GM18526 (cell line): Measurements from ENCODE around the gene CDKN2AIP.

Experiments used
- POLR2A ChIP-seq: IDR thresholded peaks from 3 replicates; pipeline ENCODE4 v1.6.1; 2011; ENCODE audit not compliant: insufficient read length; ENCODE audit errors: extremely low read depth

The CDKN2AIP gene

DNA sequence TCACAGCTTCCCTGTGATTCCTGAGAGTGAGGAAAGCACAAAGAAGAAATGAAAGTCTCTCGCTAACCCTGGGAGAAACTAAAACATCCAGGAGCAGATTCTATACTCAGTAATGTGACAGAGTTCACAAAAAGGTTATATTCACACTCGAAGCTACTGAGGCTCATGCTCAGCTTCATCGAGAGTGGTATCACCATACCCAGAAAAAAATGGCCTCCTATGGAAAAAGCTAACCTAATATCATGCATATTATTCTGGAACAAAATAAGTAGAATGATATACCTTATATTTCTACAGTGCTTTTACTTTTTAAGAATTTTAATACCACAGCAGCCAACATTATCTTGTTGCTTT lies 13.5 kb upstream of the CDKN2AIP start:
- TF ChIP-seq POLR2A: no peak

DNA sequence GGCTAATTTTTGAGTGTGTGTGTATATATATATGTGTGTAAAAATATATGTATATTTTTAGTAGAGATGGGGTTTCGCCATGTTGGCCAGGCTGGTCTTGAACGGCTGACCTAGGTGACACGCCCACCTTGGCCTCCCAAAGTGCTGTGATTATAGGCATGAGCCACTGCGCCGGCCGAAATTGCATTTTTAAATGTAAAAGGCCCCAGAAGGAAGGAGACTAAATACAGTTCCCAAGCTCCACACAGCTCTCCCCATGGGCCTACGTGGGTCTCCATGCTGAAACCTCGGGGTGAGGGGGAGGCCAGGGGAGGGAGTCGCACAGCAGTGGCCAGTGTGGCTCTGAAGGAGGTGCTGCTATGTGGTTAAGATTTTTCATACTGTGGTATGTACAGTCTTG lies 12.8 kb upstream of the CDKN2AIP start:
- no peak for TF ChIP-seq POLR2A

DNA sequence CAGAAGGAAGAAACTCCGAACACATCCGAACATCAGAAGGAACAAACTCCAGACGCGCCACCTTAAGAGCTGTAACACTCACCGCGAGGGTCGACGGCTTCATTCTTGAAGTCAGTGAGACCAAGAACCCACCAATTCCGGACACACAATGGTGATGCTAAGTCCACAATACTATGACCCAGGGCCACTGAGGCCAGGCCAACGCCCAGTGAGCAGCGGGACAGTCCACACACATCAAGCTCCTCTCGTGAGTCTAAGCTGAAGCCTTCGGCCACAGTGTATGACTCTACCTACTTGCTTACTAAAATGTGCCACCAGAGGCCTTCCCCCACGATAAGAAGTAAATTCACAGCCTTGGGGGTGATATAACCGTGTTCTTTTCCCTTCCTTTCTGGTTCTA lies 10.2 kb upstream of the CDKN2AIP start:
- no peak for TF ChIP-seq POLR2A

DNA sequence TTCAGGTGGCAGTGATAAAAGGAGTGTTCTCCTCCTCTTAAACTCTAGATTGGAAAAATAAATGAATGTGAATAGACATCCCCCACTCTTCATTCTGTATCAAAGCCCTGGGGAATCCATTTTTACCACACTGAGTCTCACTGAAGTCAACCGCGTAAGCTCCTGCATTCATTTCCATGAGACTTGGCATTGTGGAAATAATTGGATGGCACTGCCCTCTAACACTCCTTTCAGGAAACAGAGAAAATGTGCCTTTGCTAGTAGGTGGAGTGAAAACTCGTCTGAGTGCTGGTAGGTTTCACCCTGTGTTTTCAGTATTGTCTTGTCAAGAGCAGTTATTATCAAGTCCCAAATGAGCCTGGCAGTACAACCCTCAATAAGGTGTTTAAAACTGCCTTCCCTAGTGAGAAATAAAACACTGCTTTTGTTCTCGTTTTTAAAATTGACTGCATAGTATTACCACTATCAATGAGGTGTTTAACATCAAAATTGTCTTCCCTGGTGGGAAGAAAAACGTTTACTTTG lies 9.7 kb upstream of the CDKN2AIP start:
- no peak for TF ChIP-seq POLR2A

DNA sequence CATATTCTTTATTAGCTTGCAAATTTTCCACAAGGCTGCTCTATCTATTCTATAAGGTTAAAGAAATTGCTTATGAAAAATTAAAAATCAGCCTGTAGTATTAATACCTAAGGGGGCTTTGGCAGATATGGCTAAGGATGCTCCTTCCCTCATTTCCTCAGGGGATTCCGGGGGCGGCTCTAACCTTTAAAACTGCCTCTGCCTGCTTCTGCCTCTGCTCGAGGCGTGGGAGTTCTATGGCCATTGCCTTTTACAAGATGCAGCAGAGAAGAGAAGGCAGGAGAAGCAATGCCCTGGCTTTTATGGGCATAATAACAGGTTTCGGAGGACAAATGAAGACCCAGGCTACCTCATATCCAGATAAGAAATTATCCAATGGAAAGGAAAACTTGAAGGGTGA lies 8.6 kb upstream of the CDKN2AIP start:
- no peak for TF ChIP-seq POLR2A

DNA sequence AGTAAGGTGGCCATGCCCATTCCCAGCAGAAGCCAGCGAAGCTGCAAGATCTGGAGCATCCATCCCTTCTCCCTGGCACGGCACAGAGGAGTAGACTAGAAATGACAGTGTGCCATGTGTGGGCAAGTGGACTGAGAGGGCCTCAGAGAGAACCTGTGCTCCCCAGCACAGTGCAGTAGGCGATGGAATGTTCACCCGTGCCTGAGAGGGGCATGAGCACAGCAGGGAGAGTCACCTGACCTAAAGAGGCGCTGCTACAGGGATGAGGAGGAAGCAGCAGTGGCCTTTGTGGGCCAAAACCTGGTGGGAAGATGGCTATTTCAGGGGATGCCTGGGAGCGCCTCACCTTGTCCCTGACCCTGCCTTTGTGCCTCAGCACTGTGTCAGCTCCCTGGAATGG lies 8.0 kb upstream of the CDKN2AIP start:
- TF ChIP-seq POLR2A: no peak

DNA sequence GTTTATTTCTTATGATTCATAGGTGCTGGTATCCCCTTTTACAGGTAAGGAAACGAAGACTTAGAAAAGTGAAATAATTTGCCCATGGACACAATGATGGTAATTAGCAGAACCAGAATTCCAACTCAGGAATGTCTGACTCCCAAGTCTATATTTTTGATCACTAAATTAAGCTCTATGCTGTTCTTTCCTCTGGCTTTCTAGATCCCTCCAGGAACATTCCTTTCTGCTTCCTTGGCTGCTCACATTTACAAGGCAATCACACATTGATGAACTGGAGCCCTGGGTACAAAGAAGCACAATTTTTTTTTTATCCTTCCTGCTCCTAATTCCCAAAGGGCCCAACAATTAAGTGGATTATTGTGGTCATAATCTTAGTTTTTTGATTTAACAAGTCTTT lies 7.0 kb upstream of the CDKN2AIP start:
- no peak for TF ChIP-seq POLR2A

DNA sequence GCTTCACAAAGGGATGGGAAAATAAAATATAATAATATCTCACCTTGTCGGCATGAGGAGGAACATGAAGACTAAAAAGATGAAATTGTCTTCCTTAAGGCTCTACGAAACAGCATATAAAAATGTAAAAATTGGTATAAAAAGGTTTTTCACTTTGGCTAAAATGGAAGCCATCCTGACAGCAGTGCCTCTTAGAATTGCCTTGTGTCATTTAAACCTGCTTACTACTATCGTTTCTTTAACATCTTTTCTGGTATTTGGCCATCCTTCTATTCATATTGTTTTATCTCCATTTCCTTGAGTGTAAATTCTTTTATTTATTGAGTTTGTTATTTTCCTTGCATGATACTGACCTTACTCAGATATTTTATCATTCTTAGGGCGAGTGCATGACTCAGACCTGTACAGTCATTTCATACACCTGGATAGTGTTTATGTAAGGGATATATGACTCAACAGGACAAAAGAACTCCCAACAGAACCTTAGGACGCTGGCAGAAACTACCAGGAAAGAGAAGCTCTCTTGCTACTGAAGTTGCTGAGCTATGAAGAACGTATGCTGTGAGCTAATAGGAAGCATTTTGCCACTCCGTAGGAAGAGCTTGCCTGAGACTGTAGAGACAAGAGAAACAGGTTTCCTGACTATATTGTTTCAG lies 5.8 kb upstream of the CDKN2AIP start:
- TF ChIP-seq POLR2A: no peak

DNA sequence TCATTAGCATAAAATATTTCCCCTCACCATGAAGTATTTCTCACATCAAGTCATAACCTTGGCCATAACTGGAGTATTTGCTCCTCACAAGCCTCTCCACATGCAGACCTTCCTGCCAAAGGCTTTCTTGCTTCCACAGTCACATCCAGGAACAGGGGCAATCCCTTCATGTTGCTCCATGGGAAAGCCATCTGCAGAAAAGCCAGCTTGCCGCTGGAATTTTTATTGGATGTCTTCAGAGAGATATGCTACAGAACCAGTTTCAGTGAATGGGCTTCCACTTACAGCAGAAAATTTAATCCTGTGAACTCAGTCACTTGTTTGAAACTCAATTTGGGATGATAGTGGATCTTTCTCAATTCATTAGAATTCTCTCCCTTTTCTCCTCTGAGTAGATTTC lies 3.2 kb upstream of the CDKN2AIP start:
- no peak for TF ChIP-seq POLR2A

DNA sequence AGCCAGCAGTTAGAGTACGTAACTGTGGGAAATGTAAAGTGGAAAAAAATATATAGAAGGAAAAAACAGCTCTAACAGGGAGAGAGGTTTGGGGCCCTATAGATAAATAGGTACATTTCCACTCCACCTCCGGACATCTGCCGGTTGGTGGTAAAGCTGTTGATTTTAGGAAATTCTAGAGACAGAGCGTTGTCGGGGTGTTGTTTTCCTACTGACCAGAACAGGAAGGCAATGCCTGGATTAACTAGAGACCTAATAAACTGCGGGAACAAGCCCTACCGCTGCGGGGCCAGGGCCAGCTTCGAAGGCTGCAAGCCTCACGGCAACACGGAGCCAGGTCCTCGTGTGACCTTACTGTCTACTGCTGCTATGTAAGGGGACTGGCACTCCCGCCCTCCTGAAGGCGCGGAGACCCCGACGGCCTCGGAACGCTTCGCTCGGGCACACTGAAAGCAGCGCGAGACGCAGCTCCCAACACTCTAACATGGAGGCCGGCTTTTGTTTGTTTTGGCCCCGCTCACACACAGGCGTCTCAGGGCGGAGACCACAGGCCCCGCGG lies 702 bp upstream of the CDKN2AIP start:
- no peak for TF ChIP-seq POLR2A

DNA sequence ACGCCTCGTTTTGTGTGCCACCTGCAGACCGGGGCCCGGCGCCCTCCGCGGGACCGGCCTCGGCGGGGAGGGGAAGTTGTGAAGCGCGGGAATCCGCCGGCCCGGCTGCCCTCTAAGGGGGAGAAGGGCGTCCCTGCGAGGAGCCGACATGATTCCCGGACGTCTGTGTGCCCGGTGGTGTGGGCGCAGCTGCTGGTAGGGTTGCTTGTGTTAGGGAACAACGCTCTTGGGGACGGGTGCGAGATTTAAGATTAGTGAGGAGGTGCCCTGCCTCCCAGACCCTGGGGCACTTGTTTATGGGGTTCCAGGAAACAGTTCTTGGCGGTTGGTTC lies 627 bp downstream of the CDKN2AIP start:
- no peak for TF ChIP-seq POLR2A

DNA sequence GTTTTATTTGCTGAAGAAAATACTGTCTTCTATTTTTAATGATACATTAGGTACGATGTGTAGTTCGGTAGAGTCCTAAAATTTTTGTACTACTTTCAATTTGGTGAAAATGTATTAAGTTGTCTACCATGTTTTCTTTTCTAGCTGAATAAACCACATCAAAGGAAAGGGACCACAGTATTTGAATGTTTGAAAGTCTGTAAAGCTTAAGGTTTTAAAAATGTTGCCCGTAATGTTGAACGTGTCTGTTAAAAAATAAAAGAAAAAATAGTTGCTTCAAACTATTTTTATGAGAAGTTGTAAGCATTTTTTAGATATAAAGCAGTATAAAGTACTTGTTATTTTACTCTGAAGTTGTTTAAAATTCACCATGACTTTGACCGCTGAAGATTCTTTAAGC lies 3.2 kb downstream of the CDKN2AIP start:
- no peak for TF ChIP-seq POLR2A

DNA sequence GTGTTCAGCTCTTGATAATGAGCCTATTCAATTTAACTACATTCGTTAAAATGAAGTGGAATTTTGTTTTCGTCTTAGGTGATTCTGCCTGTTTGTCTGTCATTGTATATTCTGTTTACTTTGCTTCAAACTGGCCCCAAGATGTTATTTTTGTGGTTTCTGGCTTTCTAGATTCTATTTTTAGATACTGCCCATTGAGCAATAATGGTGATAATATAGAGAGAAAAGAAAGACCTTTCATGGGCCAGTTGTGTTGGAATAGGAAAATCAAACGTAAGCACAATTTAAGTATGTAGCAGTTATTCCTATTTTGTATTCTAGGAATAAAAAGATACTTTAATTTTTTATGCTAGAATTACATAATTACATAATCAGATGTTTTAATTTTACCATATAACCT lies 4.0 kb downstream of the CDKN2AIP start:
- no peak for TF ChIP-seq POLR2A

DNA sequence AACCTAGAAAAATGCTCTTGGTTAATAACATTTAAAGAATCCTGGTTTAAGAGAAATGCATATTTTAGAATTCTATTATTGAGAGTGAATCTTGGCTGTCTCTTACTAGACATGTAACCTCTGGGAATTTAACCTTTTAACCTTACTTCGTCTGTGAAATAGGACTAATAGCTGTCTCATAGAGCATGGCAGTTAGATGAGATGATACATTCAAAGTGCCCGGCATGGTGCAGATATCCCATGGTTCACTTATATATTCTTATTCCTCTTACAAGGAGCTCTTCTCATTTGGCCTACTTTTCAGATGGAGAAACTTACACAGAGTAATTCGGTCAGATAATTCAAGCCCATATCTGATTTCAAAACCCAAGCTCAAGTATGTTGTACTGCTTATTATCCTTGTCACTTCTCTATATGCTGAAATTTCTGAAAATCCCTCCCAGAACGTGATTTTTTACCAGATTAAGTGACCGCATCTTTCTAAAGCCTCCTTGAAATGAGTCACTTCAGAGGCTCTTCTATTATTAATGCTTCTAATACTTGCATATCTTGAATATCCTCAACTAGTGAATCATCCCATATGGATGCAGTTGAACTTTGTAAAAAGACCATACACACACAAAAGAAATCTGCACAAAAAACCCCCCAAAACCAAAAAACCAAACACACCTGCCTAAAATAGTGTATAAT lies 4.9 kb downstream of the CDKN2AIP start:
- TF ChIP-seq POLR2A: no peak

DNA sequence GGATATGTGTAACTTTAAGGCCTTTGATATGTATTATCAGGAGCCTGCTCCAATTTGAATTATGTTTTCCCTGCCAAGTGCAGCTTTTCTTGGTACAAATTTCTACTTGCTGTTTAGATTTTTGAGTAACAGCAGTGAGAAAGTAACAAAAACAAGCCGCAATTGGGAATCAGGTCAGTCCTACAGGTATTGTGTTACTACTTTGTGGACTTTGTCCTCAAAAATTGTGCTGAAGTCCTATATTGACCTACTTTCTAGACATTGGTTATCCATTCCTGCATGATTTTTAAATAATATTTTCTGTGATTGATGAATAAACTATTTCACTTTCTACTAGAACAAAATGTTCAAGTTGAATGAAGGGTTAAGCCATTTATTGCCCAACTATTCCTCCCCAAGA lies 5.7 kb downstream of the CDKN2AIP start:
- no peak for TF ChIP-seq POLR2A

DNA sequence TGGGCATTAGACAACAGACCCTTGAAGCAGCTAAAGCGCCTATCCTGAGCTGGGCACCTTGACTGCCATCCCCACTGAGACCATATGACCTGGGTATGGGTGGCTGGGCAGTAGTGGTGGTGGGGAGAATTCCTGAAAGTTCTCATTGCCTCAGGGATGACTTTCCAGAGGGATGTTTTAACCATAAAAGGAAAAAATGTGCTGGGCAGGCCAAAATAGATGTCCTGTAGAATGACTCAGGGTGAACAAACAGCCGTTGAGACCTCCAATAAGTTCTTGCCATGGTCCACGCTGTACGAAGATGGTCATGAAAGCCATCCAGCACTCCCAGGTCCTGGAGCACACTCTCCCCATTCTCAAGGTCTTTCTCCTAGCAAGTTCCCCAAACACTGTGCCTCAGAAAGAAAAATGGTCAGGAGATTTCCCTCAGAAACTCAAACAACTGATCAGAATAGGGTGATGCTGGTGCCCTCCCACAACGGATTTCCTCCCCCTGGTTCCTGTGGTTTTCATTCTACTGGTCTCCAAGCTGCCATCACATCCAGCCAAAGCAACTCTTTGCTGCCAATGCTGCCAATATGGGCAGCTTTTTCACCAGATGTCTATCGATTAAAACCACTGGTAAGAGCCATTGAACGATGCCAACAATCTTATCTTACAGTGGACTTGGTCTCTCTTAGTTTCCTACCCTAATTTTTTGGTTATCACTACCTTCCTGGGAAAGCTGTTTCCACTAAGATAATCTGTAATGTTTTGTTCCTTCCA lies 11.2 kb downstream of the CDKN2AIP start:
- TF ChIP-seq POLR2A: no peak
